ENCODE measurements around the gene ITGB2. TPM values are rescaled to one million over a fixed set of nuclear protein-coding genes. Genes with fewer than 3 reads are reported as not detected.
A peak's percentile ranks its signal among the peaks of the same experiment; 100 is the strongest.

The ITGB2 gene
- total RNA-seq, 6 experiments from 2014 or later = 0.19 to 0.45 (median 0.33) TPM; not detected in 3

GRCh38 chr21:44966135-44967081, 45.7 kb upstream of the ITGB2 start:
- no peaks in the 10 kb centered on the region; the same call in 1 of the 2 replicates for H3K27me3 Mint-ChIP-seq (ENCODE audit: insufficient read depth)
- no peaks in the 10 kb centered on the region for H3K9me3 Mint-ChIP-seq
- no peak for DNase-seq
- peaks cover 36% of the 10 kb centered on the region for H3K4me1 Mint-ChIP-seq (ENCODE audit: low read depth)
- H3K4me3 Mint-ChIP-seq = no peak overlapping the region
- H3K27ac Mint-ChIP-seq = no peak overlapping the region
- peaks cover 31% of the 10 kb centered on the region for H3K36me3 Mint-ChIP-seq (ENCODE audit: low read depth)
- TF ChIP-seq CTCF (IDR thresholded peaks at IDR 0.05) = no peak

GRCh38 chr21:44965251-44966022, 44.7 kb upstream of the ITGB2 start:
- no peak for DNase-seq
- no peaks in the 10 kb centered on the region for H3K9me3 Mint-ChIP-seq
- peaks cover 42% of the 10 kb centered on the region for H3K4me1 Mint-ChIP-seq (ENCODE audit: low read depth)
- no peak overlapping the region for H3K4me3 Mint-ChIP-seq
- no peak overlapping the region for H3K27ac Mint-ChIP-seq
- no peaks in the 10 kb centered on the region; the same call in 1 of the 2 replicates for H3K27me3 Mint-ChIP-seq (ENCODE audit: insufficient read depth)
- peaks cover 38% of the 10 kb centered on the region for H3K36me3 Mint-ChIP-seq (ENCODE audit: low read depth)
- no peak for TF ChIP-seq CTCF (IDR thresholded peaks at IDR 0.05)

- no peak overlapping the region for H3K4me3 Mint-ChIP-seq
- peaks cover 32% of the 10 kb centered on the region for H3K4me1 Mint-ChIP-seq (ENCODE audit: low read depth)
- no peak for TF ChIP-seq CTCF (IDR thresholded peaks at IDR 0.05)
- H3K36me3 Mint-ChIP-seq (ENCODE audit: low read depth) = peaks cover 31% of the 10 kb centered on the region
- DNase-seq = no peak
- H3K27me3 Mint-ChIP-seq (ENCODE audit: insufficient read depth) = no peaks in the 10 kb centered on the region; the same call in 1 of the 2 replicates
- H3K27ac Mint-ChIP-seq = no peak overlapping the region
- H3K9me3 Mint-ChIP-seq = no peaks in the 10 kb centered on the region
Measured at GRCh38 chr21:44964381-44964780, 43.7 kb upstream of the ITGB2 start.

- peak; percentile 78 for DNase-seq
- Mint-ChIP-seq H3K27me3 (ENCODE audit: insufficient read depth) (no peaks in the 10 kb centered on the region; the same call in 1 of the 2 replicates), H3K9me3 (no peaks in the 10 kb centered on the region), H3K27ac (peak overlapping the region; percentile 74), H3K4me3 (peak overlapping the region; percentile 16), H3K4me1 (ENCODE audit: low read depth) (peaks cover 34% of the 10 kb centered on the region), H3K36me3 (ENCODE audit: low read depth) (peaks cover 31% of the 10 kb centered on the region)
- TF ChIP-seq CTCF (IDR thresholded peaks at IDR 0.05) = no peak
Measured at GRCh38 chr21:44962403-44962966, 41.8 kb upstream of the ITGB2 start.
